Measurements from ENCODE around the gene MCM9.

MCM9 gene

DNA sequence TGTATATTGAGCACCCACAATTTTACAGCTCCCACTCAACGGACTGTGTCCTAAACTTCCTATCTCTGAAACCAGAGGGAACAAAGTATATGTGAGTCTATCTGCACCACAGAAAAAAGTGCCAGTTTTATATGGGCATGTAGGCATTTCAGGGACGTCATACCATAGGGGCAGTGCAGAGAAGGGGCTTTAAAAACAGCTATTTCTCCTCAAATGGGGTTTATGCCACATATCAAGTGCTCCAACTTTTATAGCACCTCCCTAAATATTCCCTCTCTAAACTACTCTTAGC is 69.9 kb downstream of the MCM9 start:
- no peak for DNase-seq

DNA sequence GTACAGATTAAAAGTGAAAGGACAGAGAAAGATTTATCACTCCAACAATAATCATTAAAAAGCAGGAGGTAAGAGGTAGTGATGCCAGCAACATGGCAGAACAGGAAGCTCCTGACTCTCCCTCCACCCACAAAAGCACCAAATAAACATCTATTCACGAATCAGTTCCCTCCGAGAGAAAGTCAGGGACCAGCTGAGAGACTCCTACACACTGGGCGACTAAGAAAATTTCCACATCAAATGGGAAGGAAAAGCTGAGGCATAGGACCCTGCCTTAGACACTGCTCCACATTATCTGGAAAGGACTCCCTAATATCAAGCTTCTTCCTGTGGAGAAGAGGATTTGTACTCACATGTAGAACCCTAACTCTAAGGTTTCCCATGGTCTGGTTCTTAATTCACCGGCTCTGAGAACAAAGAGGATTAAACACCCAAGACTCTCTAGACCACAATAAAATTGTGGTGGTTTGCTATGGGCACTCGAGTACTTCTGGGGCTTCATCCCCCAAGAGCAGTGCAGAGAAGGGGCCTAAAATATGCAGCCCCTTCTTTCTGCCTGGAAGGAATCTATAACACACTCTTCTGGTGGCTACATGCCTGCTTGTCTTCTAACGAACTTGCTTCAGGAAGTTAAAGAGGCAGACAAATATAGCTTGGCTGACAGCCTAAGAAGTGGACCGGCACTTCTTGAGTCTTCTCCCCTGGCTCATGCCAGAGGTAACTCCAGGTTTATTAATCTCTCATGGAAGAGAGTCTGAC is 70.4 kb downstream of the MCM9 start:
- no peak for DNase-seq

- DNase-seq, result no peak
Observed at GRCh38 chr6:118862443-118862842, 72.5 kb downstream of the MCM9 start.

DNA sequence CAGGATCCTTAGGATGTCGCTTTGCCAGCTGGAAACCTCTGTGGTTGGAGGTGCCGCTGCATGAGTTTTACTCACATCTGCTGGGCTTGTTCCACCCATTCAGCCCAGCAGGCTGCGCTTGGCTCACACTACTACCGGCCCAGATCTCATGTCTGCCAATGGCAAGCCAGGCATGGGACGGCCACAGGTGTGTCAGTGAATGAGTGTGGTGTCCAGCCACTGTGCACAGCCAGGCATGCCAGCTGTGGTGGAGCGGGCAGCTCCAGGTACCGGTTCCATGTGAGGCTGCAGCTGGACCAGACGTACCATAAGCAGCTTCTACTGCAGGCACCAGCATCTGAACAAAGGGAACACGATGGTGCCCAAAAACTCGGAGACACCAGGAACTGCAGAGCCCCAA is 74.1 kb downstream of the MCM9 start:
- no peak for DNase-seq

GRCh38 chr6:118860363-118860762 is 74.6 kb downstream of the MCM9 start:
- no peak for DNase-seq

GRCh38 chr6:118859517-118860064 is 75.4 kb downstream of the MCM9 start:
- no peak for DNase-seq

DNA sequence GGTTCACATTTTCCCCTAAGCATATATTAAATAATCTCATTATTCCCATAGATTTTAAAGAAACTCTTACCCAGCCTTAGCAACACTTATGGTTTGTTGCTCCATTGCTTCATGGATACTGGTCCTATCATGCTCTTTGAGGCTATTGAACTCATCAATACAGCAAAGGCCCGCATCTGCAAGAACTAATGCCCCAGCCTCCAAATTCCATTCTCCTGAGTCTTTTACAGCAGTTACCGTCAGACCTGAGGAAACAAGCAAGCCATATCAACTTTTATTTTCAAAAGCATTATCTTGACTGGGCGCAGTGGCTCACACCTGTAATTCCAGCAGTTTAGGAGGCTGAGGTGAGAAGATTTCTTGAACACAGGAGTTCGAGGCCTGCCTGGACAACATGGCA is 78.7 kb downstream of the MCM9 start:
- DNase-seq, result no peak

- DNase-seq, result no peak
Observed at GRCh38 chr6:118853408-118853807, 81.6 kb downstream of the MCM9 start.

- DNase-seq, result no peak
Observed at GRCh38 chr6:118844915-118845314, 90.0 kb downstream of the MCM9 start.

DNA sequence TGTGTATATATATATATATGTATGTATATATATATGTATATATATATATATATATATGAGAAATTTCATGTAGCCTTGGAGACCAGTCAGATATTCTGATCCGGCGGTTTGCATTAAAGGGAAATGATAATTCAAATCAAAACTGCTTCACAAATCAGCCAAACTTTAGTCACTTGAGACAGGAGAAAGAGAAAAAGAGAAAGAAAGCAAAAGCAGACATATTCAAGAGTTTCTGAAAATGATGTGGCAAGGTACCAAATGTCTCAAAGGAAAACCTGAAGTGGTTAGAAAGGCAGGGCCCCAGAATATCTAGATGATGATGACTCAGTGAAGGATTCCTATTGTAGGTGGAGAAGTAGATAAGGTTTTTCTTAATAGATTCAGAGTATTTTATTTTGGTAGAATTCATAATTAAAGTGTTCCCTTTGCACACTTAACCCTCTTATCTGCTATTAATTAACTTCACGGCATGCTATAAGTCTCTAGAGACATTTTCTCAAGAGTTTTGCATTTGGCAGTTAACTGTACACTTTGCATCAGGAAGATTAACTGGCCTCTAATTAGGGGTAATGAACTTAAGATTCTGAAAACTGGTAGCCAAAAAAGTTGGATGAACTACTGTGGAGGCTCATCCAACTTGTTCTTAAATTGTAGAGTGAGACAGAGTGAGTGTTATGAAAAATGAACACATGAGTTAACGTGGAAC is 91.1 kb downstream of the MCM9 start:
- DNase-seq, result no peak

GRCh38 chr6:118830691-118831090 is 104.3 kb downstream of the MCM9 start:
- no peak for DNase-seq

GRCh38 chr6:118829817-118830478 is 105.0 kb downstream of the MCM9 start:
- DNase-seq, result no peak

- no peak for DNase-seq
Observed at GRCh38 chr6:118826096-118826495, 108.9 kb downstream of the MCM9 start.

DNA sequence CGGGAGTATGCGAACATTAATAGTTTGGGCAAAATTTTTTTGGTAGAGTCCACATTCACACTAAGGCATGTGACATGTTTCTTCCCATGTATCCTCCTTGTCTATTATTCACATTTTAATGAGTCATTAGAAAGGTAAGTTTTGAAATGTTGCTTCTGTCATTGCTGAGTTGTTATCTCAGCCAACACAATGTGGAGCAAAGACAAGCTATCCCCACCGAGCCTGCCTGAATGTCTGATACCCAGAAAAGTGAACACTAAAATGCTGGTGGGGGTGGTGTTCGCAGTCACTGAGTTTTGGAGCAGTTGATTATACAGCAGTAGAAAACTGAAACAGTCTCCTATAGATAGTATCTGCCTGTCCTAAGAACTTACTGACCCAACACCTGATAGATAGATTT is 109.3 kb downstream of the MCM9 start:
- DNase-seq, result no peak

GRCh38 chr6:118815495-118815894 is 119.5 kb downstream of the MCM9 start:
- DNase-seq, result no peak

GRCh38 chr6:118813775-118814174 is 121.2 kb downstream of the MCM9 start:
- no peak for DNase-seq

DNA sequence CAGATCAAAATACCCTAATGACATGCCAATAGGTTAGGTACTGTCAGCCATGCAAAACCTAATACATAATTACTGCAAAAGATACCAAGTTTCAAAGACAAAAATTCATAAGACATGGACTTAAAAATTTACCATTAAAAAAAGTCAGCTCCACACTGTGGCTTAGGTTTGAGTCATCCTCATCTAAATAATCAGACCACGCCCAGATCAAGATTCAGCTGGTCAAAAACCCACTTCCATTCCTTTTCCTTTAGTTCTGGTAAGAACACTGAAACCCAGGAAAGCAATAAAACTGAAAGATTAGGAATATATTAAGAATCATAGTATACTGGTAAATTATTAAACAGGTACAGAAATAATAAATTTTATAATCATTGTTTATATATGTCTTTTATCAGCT is 122.0 kb downstream of the MCM9 start:
- DNase-seq, result no peak

GRCh38 chr6:118810420-118811027 is 124.4 kb downstream of the MCM9 start:
- no peak for DNase-seq

- DNase-seq, result no peak
Observed at GRCh38 chr6:118808793-118809638, 125.9 kb downstream of the MCM9 start.

GRCh38 chr6:118804091-118804490 is 130.9 kb downstream of the MCM9 start:
- no peak for DNase-seq

- no peak for DNase-seq
Observed at GRCh38 chr6:118801257-118801656, 133.7 kb downstream of the MCM9 start.

All from hypothalamus (tissue), 51 donors.